Ovary (tissue), 9 donors: ENCODE measurements around the gene KRTAP5-4. TPM values are rescaled to one million over a fixed set of nuclear protein-coding genes. Genes with fewer than 3 reads are reported as not detected.

Experiments
- DNase-seq, 5 donors: peaks; one replicate each; pipeline ENCODE4 v3.0.0-alpha.2; 2019 to 2020
- H3K27ac ChIP-seq, 2 donors: fragments of 200-600 bp; one replicate each; pipeline versions ENCODE4 v1.5.1 to v1.8.0; 2019 to 2022
- H3K27me3 ChIP-seq: fragments of 200-600 bp; one replicate; pipeline ENCODE4 v1.8.0; 2022
- H3K36me3 ChIP-seq: fragments of 200-600 bp; sonication (generic); one replicate; pipeline ENCODE4 v1.5.1; 2019
- H3K4me1 ChIP-seq: one replicate; pipeline ENCODE4 v1.8.1; 2013; ENCODE audit warnings: mild to moderate bottlenecking, moderate library complexity; ENCODE audit not compliant: insufficient read depth
- H3K4me3 ChIP-seq: fragments of 200-600 bp; sonication (generic); one replicate; pipeline ENCODE4 v1.5.1; 2017
- H3K9me3 ChIP-seq, 2 donors: fragments of 200-600 bp in 1 of 2; sonication (generic) in 1 of 2; one replicate each; pipeline versions ENCODE4 v1.5.1 to v1.8.1; 2013 to 2019; ENCODE audit warnings: mild to moderate bottlenecking in 1 of 2, moderate library complexity in 1 of 2
- EP300 ChIP-seq: sonication (generic); formaldehyde crosslinking; IDR thresholded peaks from one replicate; pipeline ENCODE4 v1.6.1; 2017; ENCODE audit warnings: antibody characterized with exemption
- POLR2A ChIP-seq: fragments of 450-650 bp; IDR thresholded peaks from one replicate; pipeline ENCODE4 v1.6.1; 2017; ENCODE audit warnings: antibody characterized with exemption, mild to moderate bottlenecking, moderate library complexity
- WGBS, 3 donors: extraction: QIAGEN DNeasy Blood & Tissue Kit in 1 of 3; methylation state at CpG; one replicate each; pipeline versions ENCODE4 v1.1.5 to v1.1.7; 2013 to 2017; 5-methylcytosine and 5-hydroxymethylcytosine counted together
- intact Hi-C, 4 donors: fragments of 100-400 bp; cut with DNase I; formaldehyde crosslinking; loops; one replicate each; pipeline versions ENCODE4 v1.11.0 to v1.15.1; 2022 to 2023
- polyA plus RNA-seq, 2 donors: library from polyadenylated mRNA; stranded (reverse); fragments of 200-250 nt in 1 of 2; fragments of 350-450 nt in 1 of 2; fragmentation: Illumina TruSeq in 1 of 2; extraction: RNeasy Lipid Tissue Mini Kit (QIAGEN cat#74804) in 1 of 2; gene quantifications; one replicate each; pipeline ENCODE4 v1.2.3, GENCODE V29; 2013 to 2014
- total RNA-seq, 7 donors: library from RNA; depleted of rRNA in 2 of 7; stranded (reverse); fragments of >200 nt in 2 of 7; fragmentation: NEBNext Ultra II Directional in 3 of 7; extraction: Animal tissue kit (Norgen Biotek cat#: 25700) in 3 of 7; gene quantifications; one replicate each; pipeline versions ENCODE4 v1.1.0 to v1.2.4, GENCODE V29; 2016 to 2023
- TF ChIP-seq, protein P1 (sequence below), 3 donors: fragments of 450-650 bp in 2 of 3; fragments of 200-600 bp in 1 of 3; IDR thresholded peaks; one replicate each; pipeline versions ENCODE4 v1.5.1 to v1.8.0; 2016 to 2022; ENCODE audit warnings: antibody characterized with exemption in 3 of 3, mild to moderate bottlenecking in 1 of 3
- donor health status: DM: no; HTN: no; CAD: no; lungs with moderate emphysema.
- donor health status: DM: no; HTN: no; CAD: no.
- donor health status: Bipolar disorder and iron deficiency.
- donor health status: DM: yes; HTN: yes; CAD: no.
- donor health status: DM: no; HTN: no; CAD: no.
- donor health status: DM: yes; HTN: yes; CAD: no.

KRTAP5-4 gene
- total and polyA plus RNA-seq, 9 donors: not detected

DNA sequence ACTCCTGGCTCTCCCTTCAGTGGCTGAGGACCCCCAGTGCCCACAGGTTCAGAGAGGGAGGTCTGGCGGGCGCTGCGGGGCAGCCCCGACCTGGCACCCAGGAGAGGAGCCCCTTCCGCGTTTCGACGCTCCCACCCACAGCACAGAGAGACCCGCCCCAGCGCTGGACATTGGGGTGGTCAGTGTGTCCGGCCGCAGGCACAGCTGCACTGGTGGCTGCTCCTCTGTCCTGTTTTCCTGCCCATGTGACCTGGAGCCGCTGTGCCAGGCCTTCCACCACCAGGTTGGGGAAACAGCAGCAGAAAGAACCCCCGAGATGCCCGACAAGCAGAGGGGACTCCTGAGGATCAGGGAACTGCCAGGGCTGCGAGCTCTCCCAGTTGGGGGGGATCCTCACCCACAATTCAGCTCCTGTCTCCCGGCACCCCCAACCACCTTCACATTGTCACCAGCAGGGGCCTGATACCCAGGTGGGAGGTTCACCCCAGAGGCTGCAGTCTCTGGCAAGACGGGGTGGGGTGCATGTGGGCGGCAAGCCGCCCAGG, 21.3 kb upstream of the KRTAP5-4 start:
- 86 to 94% (median 92%) methylated on average over 15 to 20 of the region's 20 CpGs for WGBS, 3 donors
- no peaks in the 10 kb centered on the region for H3K36me3 ChIP-seq
- H3K27me3 ChIP-seq: no peaks in the 10 kb centered on the region
- no peak overlapping the region for H3K4me3 ChIP-seq
- no peaks in the 10 kb centered on the region for H3K4me1 ChIP-seq
- TF ChIP-seq, protein P1, sequence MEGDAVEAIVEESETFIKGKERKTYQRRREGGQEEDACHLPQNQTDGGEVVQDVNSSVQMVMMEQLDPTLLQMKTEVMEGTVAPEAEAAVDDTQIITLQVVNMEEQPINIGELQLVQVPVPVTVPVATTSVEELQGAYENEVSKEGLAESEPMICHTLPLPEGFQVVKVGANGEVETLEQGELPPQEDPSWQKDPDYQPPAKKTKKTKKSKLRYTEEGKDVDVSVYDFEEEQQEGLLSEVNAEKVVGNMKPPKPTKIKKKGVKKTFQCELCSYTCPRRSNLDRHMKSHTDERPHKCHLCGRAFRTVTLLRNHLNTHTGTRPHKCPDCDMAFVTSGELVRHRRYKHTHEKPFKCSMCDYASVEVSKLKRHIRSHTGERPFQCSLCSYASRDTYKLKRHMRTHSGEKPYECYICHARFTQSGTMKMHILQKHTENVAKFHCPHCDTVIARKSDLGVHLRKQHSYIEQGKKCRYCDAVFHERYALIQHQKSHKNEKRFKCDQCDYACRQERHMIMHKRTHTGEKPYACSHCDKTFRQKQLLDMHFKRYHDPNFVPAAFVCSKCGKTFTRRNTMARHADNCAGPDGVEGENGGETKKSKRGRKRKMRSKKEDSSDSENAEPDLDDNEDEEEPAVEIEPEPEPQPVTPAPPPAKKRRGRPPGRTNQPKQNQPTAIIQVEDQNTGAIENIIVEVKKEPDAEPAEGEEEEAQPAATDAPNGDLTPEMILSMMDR (IDR thresholded peaks at IDR 0.05): no peak
- no peak for TF ChIP-seq EP300
- no peak for TF ChIP-seq POLR2A
- no peak for DNase-seq
- H3K9me3 ChIP-seq: no peaks in the 10 kb centered on the region
- intact Hi-C loops: no loop called here
- H3K27ac ChIP-seq: no peak overlapping the region

DNA sequence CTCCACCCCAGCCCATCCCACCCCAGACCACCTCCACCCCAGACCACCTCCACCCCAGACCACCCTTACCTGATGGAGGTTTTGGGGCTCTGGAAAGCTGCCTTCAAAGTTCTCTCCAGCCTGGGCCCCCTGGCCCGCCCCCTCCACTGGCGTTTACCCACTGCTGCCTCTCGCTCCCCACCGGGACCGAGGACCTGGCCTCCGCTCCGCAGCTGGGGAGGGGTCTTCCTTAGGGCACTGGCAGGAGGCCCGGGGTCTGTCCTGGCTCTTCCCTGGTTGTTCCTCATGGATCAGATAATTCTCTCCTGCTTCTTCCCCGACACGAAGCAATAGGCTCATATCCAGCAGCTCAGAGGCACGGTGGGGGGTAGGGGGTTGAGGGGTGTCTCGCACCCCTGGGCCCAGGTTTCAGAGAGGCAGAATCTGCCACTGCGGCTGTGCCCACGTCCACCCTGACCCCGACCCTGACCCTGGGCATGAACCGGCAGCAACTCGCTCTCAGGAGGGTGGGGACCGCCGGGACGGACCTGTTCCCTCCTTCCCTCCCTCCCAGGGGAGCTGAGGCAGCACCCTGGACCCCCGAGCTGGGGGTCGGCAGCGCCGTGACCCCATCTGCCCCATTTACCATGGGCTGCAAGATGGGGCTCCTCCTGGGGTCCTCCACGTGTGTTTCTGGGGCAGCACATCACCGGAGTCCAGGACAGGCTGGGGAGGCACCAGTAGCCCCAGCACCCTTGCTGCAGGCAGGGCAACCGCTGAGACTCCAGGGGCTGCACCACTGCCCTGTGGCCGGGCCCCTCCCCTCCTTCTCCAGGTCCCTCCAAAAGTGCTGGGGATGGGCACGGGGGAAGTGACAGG, 20.6 kb upstream of the KRTAP5-4 start:
- intact Hi-C loops: no loop called here
- WGBS, 3 donors: 63 to 66% (median 64%) methylated on average over 29 of the region's 29 CpGs
- H3K9me3 ChIP-seq: no peaks in the 10 kb centered on the region
- no peaks in the 10 kb centered on the region for H3K27me3 ChIP-seq
- no peaks in the 10 kb centered on the region for H3K4me1 ChIP-seq
- H3K4me3 ChIP-seq: no peak overlapping the region
- DNase-seq: no peak
- no peak overlapping the region for H3K27ac ChIP-seq
- no peaks in the 10 kb centered on the region for H3K36me3 ChIP-seq
- TF ChIP-seq, protein P1 (IDR thresholded peaks at IDR 0.05): no peak
- TF ChIP-seq POLR2A (no peak), EP300 (no peak)

DNA sequence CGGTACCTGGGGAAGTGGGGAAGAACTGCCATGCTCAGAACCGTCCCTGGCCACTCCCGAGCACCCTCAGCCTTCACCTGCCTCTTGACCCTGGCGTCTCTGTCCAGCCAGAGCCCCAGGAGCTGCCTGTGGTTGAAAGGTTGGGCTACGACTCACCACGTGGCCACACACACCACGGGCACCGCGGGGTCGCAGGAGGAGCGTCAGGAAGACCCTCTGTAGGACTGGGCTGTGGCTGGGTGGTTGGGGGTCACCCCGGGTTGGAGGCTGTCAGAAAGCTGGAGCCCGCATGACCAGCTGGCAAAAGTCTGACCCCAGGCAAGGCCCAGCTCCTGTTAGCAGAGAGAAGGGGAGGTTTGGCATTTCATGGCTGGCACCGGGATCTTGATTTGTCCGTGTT, 19.2 kb upstream of the KRTAP5-4 start:
- no peaks in the 10 kb centered on the region for H3K27me3 ChIP-seq
- no peaks in the 10 kb centered on the region for H3K4me1 ChIP-seq
- no peak for DNase-seq
- H3K4me3 ChIP-seq: no peak overlapping the region
- no peak overlapping the region for H3K27ac ChIP-seq
- H3K36me3 ChIP-seq: no peaks in the 10 kb centered on the region
- intact Hi-C loops: no loop called here
- H3K9me3 ChIP-seq: no peaks in the 10 kb centered on the region
- no peak for TF ChIP-seq EP300
- TF ChIP-seq, protein P1 (IDR thresholded peaks at IDR 0.05): no peak
- no peak for TF ChIP-seq POLR2A
- WGBS, 3 donors: 67 to 77% (median 76%) methylated on average over 15 of the region's 15 CpGs

DNA sequence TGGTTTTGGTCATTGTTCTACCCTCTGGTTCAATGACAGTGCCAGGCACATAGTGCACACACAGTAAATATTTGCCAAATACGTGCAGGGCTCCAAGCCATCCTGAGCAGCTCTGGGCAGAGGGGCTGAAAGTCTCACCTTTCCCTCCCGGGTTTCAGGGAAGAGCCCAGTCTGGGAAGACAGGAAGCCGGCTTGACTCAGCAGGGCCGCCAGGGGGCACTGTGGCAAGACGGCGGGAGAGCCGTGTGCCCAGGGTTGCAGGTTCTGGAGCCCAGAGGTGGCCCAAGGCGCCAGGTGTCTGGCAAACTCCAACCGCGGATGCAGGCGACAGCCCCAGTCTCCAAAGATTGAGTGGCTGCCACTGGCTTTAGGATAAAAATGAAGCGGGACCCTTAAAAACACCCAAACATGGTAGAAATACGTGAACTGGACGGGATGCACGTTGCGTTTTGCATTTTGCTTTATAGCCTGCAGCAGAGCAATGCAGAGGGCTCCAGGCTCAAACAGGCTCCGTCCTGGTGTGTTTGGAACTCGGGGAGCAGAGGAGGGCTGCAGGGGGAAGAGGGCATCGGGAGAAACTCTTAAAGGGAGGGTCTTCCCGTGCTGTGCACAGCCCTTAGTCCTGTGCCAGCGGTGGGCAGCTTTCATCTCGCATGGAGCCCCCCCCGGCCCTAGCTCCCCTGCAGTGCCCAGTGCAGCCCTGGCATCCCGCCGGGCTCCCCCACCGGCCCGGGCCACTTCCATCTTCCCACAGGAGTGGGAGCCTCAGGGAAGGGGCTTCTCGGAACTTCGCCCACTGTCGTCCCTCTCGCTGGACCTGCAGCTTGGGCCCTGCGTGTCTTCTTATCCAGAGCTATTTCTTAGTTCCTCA, 18.4 kb upstream of the KRTAP5-4 start:
- no peaks in the 10 kb centered on the region for H3K9me3 ChIP-seq
- no peaks in the 10 kb centered on the region for H3K36me3 ChIP-seq
- no peak overlapping the region for H3K27ac ChIP-seq
- WGBS, 3 donors: 52 to 59% (median 53%) methylated on average over 32 of the region's 32 CpGs
- DNase-seq: no peak
- H3K27me3 ChIP-seq: no peaks in the 10 kb centered on the region
- TF ChIP-seq EP300 (no peak), POLR2A (no peak)
- TF ChIP-seq, protein P1 (IDR thresholded peaks at IDR 0.05): no peak
- intact Hi-C loops: no loop called here
- no peak overlapping the region for H3K4me3 ChIP-seq
- no peaks in the 10 kb centered on the region for H3K4me1 ChIP-seq
